Activated T-cell treated with anti-CD3 and anti-CD28 coated beads, Interleukin-2, amount 50 U/mL, for 48 hours (primary cell): ENCODE measurements around the gene ZSWIM8.
A peak's percentile ranks its signal among the peaks of the same experiment; 100 is the strongest.

Experiments used
- DNase-seq, 2 experiments: peaks; one replicate each; pipeline ENCODE4 v3.0.0-alpha.2; 2020

The ZSWIM8 gene

GRCh38 chr10:73798927-73799560 is 13.6 kb downstream of the ZSWIM8 start:
- no peak for DNase-seq

- no peak for DNase-seq
Measured at GRCh38 chr10:73799899-73800559, 14.6 kb downstream of the ZSWIM8 start.

GRCh38 chr10:73800560-73801252 is 15.3 kb downstream of the ZSWIM8 start:
- no peak for DNase-seq

GRCh38 chr10:73801253-73801590 is 15.8 kb downstream of the ZSWIM8 start:
- DNase-seq, result no peak

GRCh38 chr10:73802276-73802991 is 17.0 kb downstream of the ZSWIM8 start:
- DNase-seq, result no peak

GRCh38 chr10:73803680-73804286 is 18.4 kb downstream of the ZSWIM8 start:
- DNase-seq, result no peak

GRCh38 chr10:73806176-73806950 is 21.0 kb downstream of the ZSWIM8 start:
- no peak for DNase-seq

- DNase-seq, result no peak
Measured at GRCh38 chr10:73807471-73807870, 22.1 kb downstream of the ZSWIM8 start.

GRCh38 chr10:73808021-73808815 is 22.8 kb downstream of the ZSWIM8 start:
- no peak for DNase-seq

- no peak for DNase-seq
Measured at GRCh38 chr10:73809061-73809818, 23.8 kb downstream of the ZSWIM8 start.

- DNase-seq, result no peak
Measured at GRCh38 chr10:73810358-73810734, 24.9 kb downstream of the ZSWIM8 start.

- peak; percentile 70 to 74 for DNase-seq
Measured at GRCh38 chr10:73810735-73811465, 25.5 kb downstream of the ZSWIM8 start.

- DNase-seq, result no peak
Measured at GRCh38 chr10:73812657-73813056, 27.3 kb downstream of the ZSWIM8 start.

- no peak for DNase-seq
Measured at GRCh38 chr10:73813333-73813732, 27.9 kb downstream of the ZSWIM8 start.

GRCh38 chr10:73814276-73814895 is 29.0 kb downstream of the ZSWIM8 start:
- no peak for DNase-seq

- DNase-seq, result no peak
Measured at GRCh38 chr10:73814896-73815718, 29.7 kb downstream of the ZSWIM8 start.

GRCh38 chr10:73815719-73816030 is 30.3 kb downstream of the ZSWIM8 start:
- no peak for DNase-seq

GRCh38 chr10:73816917-73817729 is 31.7 kb downstream of the ZSWIM8 start:
- no peak for DNase-seq
